HEK293 (cell line): ENCODE results near the gene KIAA0586.

Experiments
- CTCF ChIA-PET: fragments of 350-600 bp; formaldehyde crosslinking; extraction: SDS; loops from one replicate; lab custom pipeline; 2021; ENCODE audit warnings: antibody characterized with exemption; lab: Yijun Ruan, JAX
- POLR2A ChIA-PET: fragments of 300-600 bp; formaldehyde crosslinking; extraction: SDS; loops from one replicate; lab custom pipeline; 2020; ENCODE audit warnings: antibody characterized with exemption, inconsistent platforms; lab: Yijun Ruan, JAX
- H3K27ac ChIP-seq: fragments of 200-500 bp; sonication (Bioruptor generic); 2 replicates; pipeline ENCODE4 v1.5.1; 2014; ENCODE audit warnings: low read depth, low read length, control low read depth, inconsistent platforms; ENCODE audit errors: extremely low read depth
- H3K36me3 ChIP-seq, 2 experiments: fragments of 200-500 bp in 1 of 2; sonication (Bioruptor generic) in 1 of 2; 1 replicate in 1 of 2; 2 replicates in 1 of 2; pipeline ENCODE4 v1.5.1; 2014 to 2017; ENCODE audit warnings: inconsistent platforms in 2 of 2, low read length in 2 of 2; ENCODE audit not compliant: control insufficient read depth in 2 of 2, insufficient read depth in 1 of 2
- H3K4me1 ChIP-seq: fragments of 200-500 bp; sonication (Bioruptor generic); 2 replicates; pipeline ENCODE4 v1.5.1; 2014; ENCODE audit warnings: mild to moderate bottlenecking, low read length, inconsistent platforms; ENCODE audit not compliant: control insufficient read depth, insufficient read depth
- H3K4me3 ChIP-seq: 2 replicates; pipeline ENCODE4 v1.5.1; 2011; ENCODE audit warnings: low read depth, mild to moderate bottlenecking, control low read depth, low read length, moderate library complexity
- H3K9me3 ChIP-seq: fragments of 200-500 bp; sonication (Bioruptor generic); 2 replicates; pipeline ENCODE4 v1.5.1; 2014; ENCODE audit warnings: low read depth, low read length, inconsistent platforms; ENCODE audit not compliant: control insufficient read depth, insufficient read depth
- GLI4 ChIP-seq: fragments of 450-650 bp; formaldehyde crosslinking; IDR thresholded peaks from 2 replicates; pipeline ENCODE4 v1.5.1; 2016; ENCODE audit warnings: missing biosample characterization, missing genetic modification characterization
- HOXA7 ChIP-seq: sonication (generic); formaldehyde crosslinking; IDR thresholded peaks from 2 replicates; pipeline ENCODE4 v1.8.1; 2022; ENCODE audit warnings: missing genetic modification reagents, borderline replicate concordance
- HOXC10 ChIP-seq: sonication (generic); formaldehyde crosslinking; IDR thresholded peaks from 2 replicates; pipeline ENCODE4 v1.8.1; 2023; ENCODE audit warnings: mild to moderate bottlenecking, missing genetic modification reagents
- ZFP69B ChIP-seq: fragments of 450-650 bp; formaldehyde crosslinking; IDR thresholded peaks from 2 replicates; pipeline ENCODE4 v1.5.1; 2016; ENCODE audit warnings: missing biosample characterization, missing genetic modification characterization
- ZNF2 ChIP-seq: fragments of 450-650 bp; formaldehyde crosslinking; IDR thresholded peaks from 2 replicates; pipeline ENCODE4 v1.5.1; 2016; ENCODE audit warnings: missing biosample characterization, missing genetic modification characterization
- ZNF214 ChIP-seq: fragments of 450-650 bp; formaldehyde crosslinking; IDR thresholded peaks from 2 replicates; pipeline ENCODE4 v1.5.1; 2017; ENCODE audit warnings: missing biosample characterization, mild to moderate bottlenecking, missing genetic modification characterization, borderline replicate concordance
- ZNF223 ChIP-seq: fragments of 450-650 bp; formaldehyde crosslinking; IDR thresholded peaks from 2 replicates; pipeline ENCODE4 v1.5.1; 2016; ENCODE audit warnings: missing biosample characterization, missing genetic modification characterization
- ZNF302 ChIP-seq: fragments of 450-650 bp; formaldehyde crosslinking; IDR thresholded peaks from 2 replicates; pipeline ENCODE4 v1.5.1; 2016; ENCODE audit warnings: missing biosample characterization, missing genetic modification characterization, low read depth
- ZNF311 ChIP-seq: fragments of 450-650 bp; formaldehyde crosslinking; IDR thresholded peaks from 2 replicates; pipeline ENCODE4 v1.5.1; 2017; ENCODE audit warnings: missing biosample characterization, missing genetic modification characterization, borderline replicate concordance
- ZNF341 ChIP-seq: fragments of 450-650 bp; formaldehyde crosslinking; IDR thresholded peaks from 2 replicates; pipeline ENCODE4; 2016; ENCODE audit warnings: low read depth, missing biosample characterization, missing genetic modification characterization
- ZNF548 ChIP-seq: fragments of 450-650 bp; formaldehyde crosslinking; IDR thresholded peaks from 2 replicates; pipeline ENCODE4 v1.5.1; 2016; ENCODE audit warnings: missing biosample characterization, missing genetic modification characterization
- ZSCAN30 ChIP-seq: fragments of 450-650 bp; IDR thresholded peaks from 2 replicates; pipeline ENCODE4 v1.5.1; 2018; ENCODE audit warnings: missing biosample characterization, mild to moderate bottlenecking, missing genetic modification characterization, moderate library complexity
- TF ChIP-seq, protein P1 (sequence below): fragments of 450-650 bp; formaldehyde crosslinking; IDR thresholded peaks from 2 replicates; pipeline ENCODE4 v1.5.1; 2017; ENCODE audit warnings: missing biosample characterization, missing genetic modification characterization
- TF ChIP-seq, protein P2 (sequence below): fragments of 450-650 bp; formaldehyde crosslinking; IDR thresholded peaks from 2 replicates; pipeline ENCODE4 v1.5.1; 2016; ENCODE audit warnings: missing biosample characterization, missing genetic modification characterization
- TF ChIP-seq, protein P3 (sequence below): fragments of 450-650 bp; formaldehyde crosslinking; IDR thresholded peaks from 2 replicates; pipeline ENCODE4 v1.5.1; 2016; ENCODE audit warnings: missing biosample characterization, missing genetic modification characterization, borderline replicate concordance
- TF ChIP-seq, protein P4 (sequence below): fragments of 450-650 bp; IDR thresholded peaks from 2 replicates; pipeline ENCODE4 v1.5.1; 2018; ENCODE audit warnings: missing biosample characterization, missing genetic modification characterization
- TF ChIP-seq, protein P5 (sequence below): fragments of 450-650 bp; formaldehyde crosslinking; IDR thresholded peaks from 2 replicates; pipeline ENCODE4 v1.5.1; 2016; ENCODE audit warnings: missing biosample characterization, missing genetic modification characterization
- TF ChIP-seq, protein P6 (sequence below): fragments of 450-650 bp; formaldehyde crosslinking; IDR thresholded peaks from 2 replicates; pipeline ENCODE4 v1.5.1; 2016; ENCODE audit warnings: missing biosample characterization, missing genetic modification characterization

The KIAA0586 gene

DNA sequence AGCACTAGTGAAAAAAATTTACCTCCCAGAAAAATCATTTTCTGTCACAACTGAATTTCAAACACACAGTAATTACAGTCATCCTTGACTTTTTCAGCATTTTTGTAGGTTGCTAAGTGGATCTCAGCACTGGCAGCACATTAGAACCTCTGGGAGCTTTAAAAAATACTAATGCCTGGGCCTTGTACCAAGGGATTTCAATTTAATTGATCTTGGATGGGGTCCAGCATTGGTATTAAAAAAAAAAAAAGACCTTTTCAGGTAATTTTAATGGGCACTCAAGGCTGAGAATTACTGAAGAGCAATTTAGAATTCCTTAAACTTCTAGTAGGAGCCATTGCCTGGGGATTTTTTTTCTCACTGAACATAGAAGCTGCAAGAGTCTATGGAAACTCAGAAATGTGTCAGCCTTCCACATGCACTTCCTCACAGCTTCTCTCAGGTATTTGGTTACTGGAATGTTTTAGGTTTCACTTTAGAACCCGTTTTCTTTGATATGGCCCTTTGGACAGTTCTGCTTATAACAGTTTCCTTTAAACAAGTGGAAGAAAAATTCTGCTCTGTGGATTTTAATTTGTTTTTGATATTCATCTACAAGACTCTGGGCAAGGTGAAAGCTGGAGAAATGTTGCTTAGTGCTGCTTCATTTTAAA lies 121.7 kb downstream of the KIAA0586 start:
- peaks cover 12% of the 10 kb centered on the region; the same call in 1 of the 2 replicates for H3K4me1 ChIP-seq
- no peak overlapping the region for H3K4me3 ChIP-seq
- CTCF ChIA-PET = no interaction called here
- no peak overlapping the region for H3K27ac ChIP-seq
- POLR2A ChIA-PET = no interaction called here
- no peaks in the 10 kb centered on the region for H3K9me3 ChIP-seq
- TF ChIP-seq, protein P1, sequence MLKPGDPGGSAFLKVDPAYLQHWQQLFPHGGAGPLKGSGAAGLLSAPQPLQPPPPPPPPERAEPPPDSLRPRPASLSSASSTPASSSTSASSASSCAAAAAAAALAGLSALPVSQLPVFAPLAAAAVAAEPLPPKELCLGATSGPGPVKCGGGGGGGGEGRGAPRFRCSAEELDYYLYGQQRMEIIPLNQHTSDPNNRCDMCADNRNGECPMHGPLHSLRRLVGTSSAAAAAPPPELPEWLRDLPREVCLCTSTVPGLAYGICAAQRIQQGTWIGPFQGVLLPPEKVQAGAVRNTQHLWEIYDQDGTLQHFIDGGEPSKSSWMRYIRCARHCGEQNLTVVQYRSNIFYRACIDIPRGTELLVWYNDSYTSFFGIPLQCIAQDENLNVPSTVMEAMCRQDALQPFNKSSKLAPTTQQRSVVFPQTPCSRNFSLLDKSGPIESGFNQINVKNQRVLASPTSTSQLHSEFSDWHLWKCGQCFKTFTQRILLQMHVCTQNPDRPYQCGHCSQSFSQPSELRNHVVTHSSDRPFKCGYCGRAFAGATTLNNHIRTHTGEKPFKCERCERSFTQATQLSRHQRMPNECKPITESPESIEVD (tag by site-specific recombination) = peak; percentile 81
- TF ChIP-seq, protein P2, sequence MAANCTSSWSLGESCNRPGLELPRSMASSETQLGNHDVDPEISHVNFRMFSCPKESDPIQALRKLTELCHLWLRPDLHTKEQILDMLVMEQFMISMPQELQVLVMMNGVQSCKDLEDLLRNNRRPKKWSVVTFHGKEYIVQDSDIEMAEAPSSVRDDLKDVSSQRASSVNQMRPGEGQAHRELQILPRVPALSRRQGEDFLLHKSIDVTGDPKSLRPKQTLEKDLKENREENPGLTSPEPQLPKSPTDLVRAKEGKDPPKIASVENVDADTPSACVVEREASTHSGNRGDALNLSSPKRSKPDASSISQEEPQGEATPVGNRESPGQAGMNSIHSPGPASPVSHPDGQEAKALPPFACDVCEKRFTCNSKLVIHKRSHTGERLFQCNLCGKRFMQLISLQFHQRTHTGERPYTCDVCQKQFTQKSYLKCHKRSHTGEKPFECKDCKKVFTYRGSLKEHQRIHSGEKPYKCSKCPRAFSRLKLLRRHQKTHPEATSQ = no peak
- no peaks in the 10 kb centered on the region; a peak in 1 of 3 replicates for H3K36me3 ChIP-seq

DNA sequence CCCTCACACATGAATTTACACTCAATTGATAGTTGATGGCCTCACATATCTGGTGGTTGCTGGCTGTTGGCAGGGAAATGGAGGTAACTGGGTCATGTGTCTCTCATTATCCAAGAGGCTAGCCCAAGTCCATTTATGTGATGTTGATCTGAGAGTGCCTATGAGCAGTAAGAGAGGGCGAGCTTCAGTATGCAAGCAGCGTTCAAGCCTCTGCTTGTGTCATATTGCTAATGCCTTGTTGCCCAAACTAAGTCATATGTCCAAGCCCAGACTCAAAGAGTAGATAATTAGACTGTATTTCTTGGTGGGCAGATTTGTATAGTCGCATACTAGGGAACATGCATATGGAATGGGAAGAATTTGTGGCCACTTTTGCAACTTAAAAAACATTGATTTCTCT lies 126.4 kb downstream of the KIAA0586 start:
- Histone ChIP-seq H3K9me3 (no peaks in the 10 kb centered on the region), H3K27ac (no peak overlapping the region), H3K4me3 (no peak overlapping the region), H3K4me1 (peaks cover 6% of the 10 kb centered on the region; the same call in 1 of the 2 replicates), H3K36me3 (no peaks in the 10 kb centered on the region; a peak in 1 of 3 replicates)
- ChIA-PET CTCF (interaction anchor here (1.2 kb wide), 1 partner anchor 52 kb away, joined by 3 read pairs; no protein-coding TSS in a partner anchor), POLR2A (no interaction called here)
- TF ChIP-seq ZNF214 (tag by site-specific recombination) = no peak

DNA sequence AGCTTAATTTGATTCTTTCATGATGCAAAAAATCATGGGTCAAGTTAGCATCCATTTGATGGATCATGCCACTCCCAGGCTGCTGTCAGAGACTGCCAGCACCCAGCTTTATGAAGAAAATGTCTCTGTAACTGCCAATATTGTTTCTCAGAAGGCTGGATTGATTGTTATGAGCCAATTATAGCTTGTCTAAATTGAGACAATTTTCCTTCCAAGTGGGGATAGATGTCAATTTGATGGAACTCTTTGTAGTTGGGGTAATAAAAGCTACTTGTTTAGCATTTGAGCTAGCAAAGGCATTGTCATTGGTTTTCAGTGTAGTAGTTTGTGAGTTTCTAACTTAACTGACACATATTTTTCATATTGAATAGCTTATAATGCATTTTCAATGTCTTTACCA lies 128.1 kb downstream of the KIAA0586 start:
- no peaks in the 10 kb centered on the region for H3K4me1 ChIP-seq
- no peak overlapping the region for H3K4me3 ChIP-seq
- ChIA-PET POLR2A (no interaction called here), CTCF (interaction anchor here (0.6 kb wide), 2 partner anchors 69 to 128 kb away, joined by 3 read pairs; partner anchors contain the start of genes KIAA0586 and TIMM9)
- no peaks in the 10 kb centered on the region for H3K9me3 ChIP-seq
- H3K27ac ChIP-seq = no peak overlapping the region
- H3K36me3 ChIP-seq = no peaks in the 10 kb centered on the region; a peak in 1 of 3 replicates
- TF ChIP-seq ZNF2 (tag by site-specific recombination) = no peak
- TF ChIP-seq, protein P3, sequence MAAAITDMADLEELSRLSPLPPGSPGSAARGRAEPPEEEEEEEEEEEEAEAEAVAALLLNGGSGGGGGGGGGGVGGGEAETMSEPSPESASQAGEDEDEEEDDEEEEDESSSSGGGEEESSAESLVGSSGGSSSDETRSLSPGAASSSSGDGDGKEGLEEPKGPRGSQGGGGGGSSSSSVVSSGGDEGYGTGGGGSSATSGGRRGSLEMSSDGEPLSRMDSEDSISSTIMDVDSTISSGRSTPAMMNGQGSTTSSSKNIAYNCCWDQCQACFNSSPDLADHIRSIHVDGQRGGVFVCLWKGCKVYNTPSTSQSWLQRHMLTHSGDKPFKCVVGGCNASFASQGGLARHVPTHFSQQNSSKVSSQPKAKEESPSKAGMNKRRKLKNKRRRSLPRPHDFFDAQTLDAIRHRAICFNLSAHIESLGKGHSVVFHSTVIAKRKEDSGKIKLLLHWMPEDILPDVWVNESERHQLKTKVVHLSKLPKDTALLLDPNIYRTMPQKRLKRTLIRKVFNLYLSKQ = no peak
- no peak for TF ChIP-seq HOXA7 (CRISPR knock-in tag)
- no peak for TF ChIP-seq ZFP69B (tag by site-specific recombination)
- TF ChIP-seq, protein P4, sequence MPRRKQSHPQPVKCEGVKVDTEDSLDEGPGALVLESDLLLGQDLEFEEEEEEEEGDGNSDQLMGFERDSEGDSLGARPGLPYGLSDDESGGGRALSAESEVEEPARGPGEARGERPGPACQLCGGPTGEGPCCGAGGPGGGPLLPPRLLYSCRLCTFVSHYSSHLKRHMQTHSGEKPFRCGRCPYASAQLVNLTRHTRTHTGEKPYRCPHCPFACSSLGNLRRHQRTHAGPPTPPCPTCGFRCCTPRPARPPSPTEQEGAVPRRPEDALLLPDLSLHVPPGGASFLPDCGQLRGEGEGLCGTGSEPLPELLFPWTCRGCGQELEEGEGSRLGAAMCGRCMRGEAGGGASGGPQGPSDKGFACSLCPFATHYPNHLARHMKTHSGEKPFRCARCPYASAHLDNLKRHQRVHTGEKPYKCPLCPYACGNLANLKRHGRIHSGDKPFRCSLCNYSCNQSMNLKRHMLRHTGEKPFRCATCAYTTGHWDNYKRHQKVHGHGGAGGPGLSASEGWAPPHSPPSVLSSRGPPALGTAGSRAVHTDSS = no peak
- no peak for TF ChIP-seq ZNF311 (tag by site-specific recombination)
- no peak for TF ChIP-seq HOXC10 (CRISPR knock-in tag)
- no peak for TF ChIP-seq ZNF302
- TF ChIP-seq GLI4 (tag by site-specific recombination) = no peak
- no peak for TF ChIP-seq ZSCAN30 (tag by site-specific recombination)
- TF ChIP-seq, protein P5, sequence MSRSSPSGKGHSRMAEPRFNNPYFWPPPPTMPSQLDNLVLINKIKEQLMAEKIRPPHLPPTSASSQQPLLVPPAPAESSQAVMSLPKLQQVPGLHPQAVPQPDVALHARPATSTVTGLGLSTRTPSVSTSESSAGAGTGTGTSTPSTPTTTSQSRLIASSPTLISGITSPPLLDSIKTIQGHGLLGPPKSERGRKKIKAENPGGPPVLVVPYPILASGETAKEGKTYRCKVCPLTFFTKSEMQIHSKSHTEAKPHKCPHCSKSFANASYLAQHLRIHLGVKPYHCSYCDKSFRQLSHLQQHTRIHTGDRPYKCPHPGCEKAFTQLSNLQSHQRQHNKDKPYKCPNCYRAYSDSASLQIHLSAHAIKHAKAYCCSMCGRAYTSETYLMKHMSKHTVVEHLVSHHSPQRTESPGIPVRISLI (tag by site-specific recombination) = no peak
- TF ChIP-seq, protein P6, sequence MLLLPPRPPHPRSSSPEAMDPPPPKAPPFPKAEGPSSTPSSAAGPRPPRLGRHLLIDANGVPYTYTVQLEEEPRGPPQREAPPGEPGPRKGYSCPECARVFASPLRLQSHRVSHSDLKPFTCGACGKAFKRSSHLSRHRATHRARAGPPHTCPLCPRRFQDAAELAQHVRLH (tag by site-specific recombination) = no peak
- TF ChIP-seq ZNF341 (tag by site-specific recombination) = no peak
- TF ChIP-seq ZNF548 (tag by site-specific recombination) = no peak
- TF ChIP-seq ZNF223 (tag by site-specific recombination) = no peak
- TF ChIP-seq, protein P1 (tag by site-specific recombination) = no peak
